GM23338 (cell line): Measurements from ENCODE around the gene ARHGAP4. TPM values are rescaled to one million over a fixed set of nuclear protein-coding genes. Genes with fewer than 3 reads are reported as not detected.

Experiments
- ATAC-seq: fragments of 200-7000 bp; cut with Tn5 transposase; 3 replicates; pipeline ENCODE4 v1.9.1; 2020
- DNase-seq: peaks from one replicate; pipeline ENCODE4 v3.0.0-alpha.2; 2015; ENCODE audit warnings: low spot score
- H2AFZ ChIP-seq: fragments of 200-600 bp; sonication (generic); 2 replicates; pipeline ENCODE4 v1.8.0; 2016; ENCODE audit warnings: antibody characterized with exemption, mild to moderate bottlenecking, moderate library complexity
- H3F3A ChIP-seq: fragments of 200-600 bp; sonication (generic); replicated peaks from 2 replicates; pipeline ENCODE4 v1.8.0; 2017; ENCODE audit warnings: antibody characterized with exemption, mixed run types, low read depth
- H3K27ac ChIP-seq: fragments of 200-600 bp; sonication (generic); 2 replicates; pipeline ENCODE4 v1.6.1; 2016; ENCODE audit warnings: low read depth
- H3K27me3 ChIP-seq: fragments of 200-600 bp; sonication (generic); 2 replicates; pipeline ENCODE4 v1.8.0; 2016; ENCODE audit warnings: mild to moderate bottlenecking, mixed run types, moderate library complexity; ENCODE audit not compliant: insufficient read depth
- H3K36me3 ChIP-seq: fragments of 200-600 bp; sonication (generic); 2 replicates; pipeline ENCODE4 v1.8.0; 2016; ENCODE audit warnings: mild to moderate bottlenecking; ENCODE audit not compliant: insufficient read depth
- H3K4me1 ChIP-seq: fragments of 200-600 bp; sonication (generic); 2 replicates; pipeline ENCODE4 v1.8.0; 2016; ENCODE audit warnings: mild to moderate bottlenecking, moderate library complexity; ENCODE audit not compliant: insufficient read depth
- H3K4me2 ChIP-seq: fragments of 200-600 bp; sonication (generic); 2 replicates; pipeline ENCODE4 v1.7.1; 2017; ENCODE audit warnings: mixed run types
- H3K4me3 ChIP-seq: fragments of 200-600 bp; sonication (generic); 2 replicates; pipeline ENCODE4 v1.6.1; 2016; ENCODE audit warnings: mixed run types
- H3K79me2 ChIP-seq: fragments of 200-600 bp; sonication (generic); replicated peaks from 2 replicates; pipeline ENCODE4 v1.8.0; 2017; ENCODE audit warnings: mild to moderate bottlenecking; ENCODE audit not compliant: insufficient read depth
- H3K9me2 ChIP-seq: fragments of 200-600 bp; sonication (generic); 2 replicates; pipeline ENCODE4 v1.8.0; 2017; ENCODE audit not compliant: insufficient read depth
- H4K20me1 ChIP-seq: fragments of 200-600 bp; sonication (generic); replicated peaks from 2 replicates; pipeline ENCODE4 v1.8.0; 2017; ENCODE audit warnings: mild to moderate bottlenecking; ENCODE audit not compliant: insufficient read depth
- H3K27ac Mint-ChIP-seq: 2 replicates; pipeline ENCODE4 v1.8.0; 2020; ENCODE audit warnings: inconsistent platforms, mild to moderate bottlenecking, moderate library complexity, mixed read lengths
- H3K27me3 Mint-ChIP-seq: 3 replicates; pipeline ENCODE4 v1.8.0; 2022; ENCODE audit warnings: low read depth, mild to moderate bottlenecking, moderate library complexity, mixed read lengths, inconsistent platforms; ENCODE audit not compliant: insufficient read depth, poor library complexity
- H3K36me3 Mint-ChIP-seq: 3 replicates; pipeline ENCODE4 v1.8.0; 2021; ENCODE audit warnings: low read depth, mild to moderate bottlenecking, inconsistent platforms, moderate library complexity, mixed read lengths
- H3K4me1 Mint-ChIP-seq: 3 replicates; pipeline ENCODE4 v1.8.0; 2020; ENCODE audit warnings: mild to moderate bottlenecking, inconsistent platforms, mixed read lengths
- H3K4me3 Mint-ChIP-seq: 3 replicates; pipeline ENCODE4 v1.8.0; 2021; ENCODE audit warnings: moderate library complexity, mild to moderate bottlenecking, inconsistent platforms, mixed read lengths
- H3K9me3 Mint-ChIP-seq: 3 replicates; pipeline ENCODE4 v1.8.0; 2020; ENCODE audit warnings: moderate library complexity, mild to moderate bottlenecking, inconsistent platforms, mixed read lengths
- CREB1 ChIP-seq: fragments of 250-450 bp; sonication (Bioruptor Pico); IDR thresholded peaks from 2 replicates; pipeline ENCODE4 v1.5.0; 2020; ENCODE audit warnings: low read depth, mild to moderate bottlenecking, moderate library complexity
- CTCF ChIP-seq, 2 experiments: fragments of 200-600 bp in 1 of 2; sonication (generic) in 1 of 2; conservative IDR thresholded peaks; 2 replicates each; pipeline versions ENCODE4 v1.5.1 to v1.6.1; 2016 to 2017; ENCODE audit warnings: antibody characterized with exemption in 2 of 2, low read depth in 2 of 2, mild to moderate bottlenecking in 2 of 2, moderate library complexity in 1 of 2
- POLR2AphosphoS5 ChIP-seq: IDR thresholded peaks from 2 replicates; pipeline ENCODE4 v1.6.1; 2016; ENCODE audit warnings: antibody characterized with exemption, low read depth
- REST ChIP-seq: IDR thresholded peaks from one replicate; pipeline ENCODE4 v1.6.1; 2018; ENCODE audit warnings: antibody characterized with exemption; ENCODE audit not compliant: unreplicated experiment
- STAT1 ChIP-seq: IDR thresholded peaks from one replicate; pipeline ENCODE4 v1.6.1; 2016; ENCODE audit warnings: antibody characterized with exemption; ENCODE audit not compliant: unreplicated experiment
- ZNF114 ChIP-seq: fragments of 250-450 bp; sonication (Bioruptor Pico); IDR thresholded peaks from 2 replicates; pipeline ENCODE4 v1.5.0; 2020; ENCODE audit warnings: mild to moderate bottlenecking, moderate library complexity
- polyA plus RNA-seq: library from polyadenylated mRNA; unstranded; fragments of >200 nt; fragmentation: Nextera tagmentation; extraction: Ambion mirVana; gene quantifications from 2 replicates; pipeline ENCODE4 v1.2.1, GENCODE V29; 2016
- total RNA-seq: library from RNA; depleted of rRNA; stranded (reverse); fragments of >200 nt; shearing (Covaris generic); gene quantifications from 2 replicates; pipeline ENCODE4 v1.2.3, GENCODE V29; 2014

ARHGAP4 gene
- total and polyA plus RNA-seq, 2 experiments from 2014 or later, result 21.5 to 59.5 TPM

DNA sequence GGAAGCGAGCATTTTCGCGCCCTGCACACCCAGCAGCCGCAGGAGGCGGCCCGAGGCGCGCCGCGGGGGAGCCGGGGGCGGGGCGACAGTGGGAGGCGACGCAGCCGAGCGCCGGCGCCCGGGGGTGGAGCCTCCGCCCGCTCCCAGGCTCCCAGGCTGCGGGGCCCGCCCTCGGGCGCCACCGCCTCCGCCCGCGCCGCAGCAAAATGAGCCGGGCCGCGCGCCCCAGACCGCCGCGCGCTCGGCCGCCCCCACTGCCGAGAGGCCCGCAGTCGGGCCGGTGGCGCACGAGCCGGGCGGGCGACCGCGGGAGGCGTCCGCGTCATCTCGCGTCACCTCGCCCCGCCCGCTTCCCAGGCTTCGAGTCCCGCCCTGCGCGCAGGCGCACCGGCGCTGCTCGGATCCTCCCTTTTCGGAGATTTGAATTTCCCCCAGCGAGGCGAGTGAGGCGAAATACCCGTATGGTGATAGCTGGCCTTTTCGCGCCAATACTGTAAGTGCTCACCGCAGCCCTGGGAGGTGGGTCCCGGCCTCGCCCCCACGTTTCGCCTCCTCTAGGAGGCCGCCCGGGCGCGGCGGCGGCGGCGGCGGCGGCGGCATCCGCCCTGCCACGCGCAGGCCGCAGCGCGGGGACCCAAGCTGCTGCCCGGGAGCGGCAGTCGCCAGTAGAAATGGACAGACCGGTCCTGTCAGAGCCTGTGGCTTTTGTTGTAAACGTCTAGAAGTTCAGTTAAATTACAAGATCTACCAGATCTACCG, 46.5 kb upstream of the ARHGAP4 start, which contains the start of gene TMEM187:
Gene TMEM187, plus strand, starts transcription at position 387 of the 759 bp plus-strand sequence. CDS start 9,309 bp downstream, outside the sequence.
- no peaks in the 10 kb centered on the region for H3K9me2 ChIP-seq
- peak within 1 kb of the TSS; percentile 88 for H3K4me2 ChIP-seq
- peaks cover 12% of the 10 kb centered on the region for H3K4me1 ChIP-seq
- H3K4me3 ChIP-seq, result peak within 1 kb of the TSS; percentile 85
- peak within 1 kb of the TSS; percentile 99 for H3K27ac ChIP-seq
- DNase-seq (peak; percentile 89), ATAC-seq (peak; percentile 25)
- Mint-ChIP-seq H3K9me3 (no peaks in the 10 kb centered on the region; the same call in 2 of the 3 replicates), H3K4me3 (peak within 1 kb of the TSS; percentile 100), H3K4me1 (peaks cover 24% of the 10 kb centered on the region), H3K27ac (peak within 1 kb of the TSS; percentile 100), H3K36me3 (peaks cover 12% of the 10 kb centered on the region), H3K27me3 (peaks cover 3% of the 10 kb centered on the region)
- 0 out of 2 replicates have a peak, but pooled peaks cover 4% of the 10 kb centered on the region for H3F3A ChIP-seq
- peaks cover 11% of the 10 kb centered on the region; the same call in 1 of the 2 replicates for H4K20me1 ChIP-seq
- no peak within 1 kb of the TSS for H2AFZ ChIP-seq
- H3K79me2 ChIP-seq, result peaks cover 30% of the 10 kb centered on the region
- no peaks in the 10 kb centered on the region for H3K27me3 ChIP-seq
- H3K36me3 ChIP-seq, result no peaks in the 10 kb centered on the region
- TF ChIP-seq CREB1 (CRISPR knock-in tag) (peak; percentile 87), POLR2AphosphoS5 (no peak; the same call in 1 of the 2 replicates), STAT1 (no peak), REST (no peak)

DNA sequence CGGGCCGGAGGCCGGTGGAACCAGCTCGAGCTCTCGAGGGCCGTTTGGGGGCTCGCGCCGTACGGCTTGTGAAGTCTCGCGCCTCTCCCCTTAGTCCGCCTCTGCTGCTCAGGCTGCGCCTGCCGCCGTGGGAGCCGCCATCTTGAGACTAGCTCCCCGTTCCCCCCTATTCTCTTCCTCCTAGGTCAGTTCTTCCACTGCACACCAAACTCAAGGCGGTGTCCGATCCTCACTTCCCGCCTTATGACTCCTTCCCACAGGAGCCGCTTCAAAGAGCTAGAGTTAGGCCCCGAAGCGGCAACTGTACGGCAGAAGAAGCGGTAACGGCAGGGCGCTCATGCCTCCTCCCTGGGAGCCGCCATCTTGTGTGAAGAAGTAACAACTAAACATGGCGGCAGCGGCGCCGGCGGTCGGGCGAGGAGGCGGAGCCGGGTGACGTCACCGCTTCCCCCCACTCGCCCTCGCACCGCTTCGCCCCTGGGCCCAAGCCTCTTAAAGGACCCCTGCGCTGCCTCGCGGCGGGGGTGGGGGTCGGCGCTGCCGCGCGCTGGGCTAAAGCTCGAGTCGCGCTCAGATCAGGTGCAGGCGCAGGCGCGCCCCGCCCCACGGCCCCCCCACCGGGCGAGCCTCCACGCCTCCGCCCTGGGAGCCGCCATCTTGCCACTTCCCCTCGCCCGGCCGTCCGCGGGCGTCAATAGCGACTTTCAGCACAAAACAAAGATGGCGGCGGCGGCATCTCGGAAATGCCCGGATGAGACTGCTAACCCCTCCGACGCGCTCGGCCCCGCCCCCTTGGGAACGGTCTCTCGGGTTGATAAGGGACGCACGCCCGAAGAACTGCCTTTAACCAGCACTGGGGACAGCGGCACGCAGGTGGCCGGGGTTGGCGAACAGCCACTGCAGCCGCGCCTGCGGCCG, 45.6 kb upstream of the ARHGAP4 start, which contains the start of gene HCFC1:
Gene HCFC1, minus strand, starts transcription at position 369 of the 918 bp plus-strand sequence. CDS start 978 bp downstream, outside the sequence.
- Histone ChIP-seq H3K4me3 (peak within 1 kb of the TSS; percentile 85), H3K4me1 (peaks cover 12% of the 10 kb centered on the region), H3K36me3 (no peaks in the 10 kb centered on the region), H3K4me2 (peak within 1 kb of the TSS; percentile 78), H3K27me3 (no peaks in the 10 kb centered on the region), H3F3A (0 out of 2 replicates have a peak, but pooled peaks cover 4% of the 10 kb centered on the region), H3K79me2 (peaks cover 38% of the 10 kb centered on the region), H4K20me1 (peaks cover 17% of the 10 kb centered on the region), H3K27ac (peak within 1 kb of the TSS; percentile 99), H2AFZ (no peak within 1 kb of the TSS), H3K9me2 (no peaks in the 10 kb centered on the region)
- H3K4me1 Mint-ChIP-seq, result peaks cover 29% of the 10 kb centered on the region
- DNase-seq, result peak; percentile 86
- peaks cover 4% of the 10 kb centered on the region for H3K27me3 Mint-ChIP-seq
- no peaks in the 10 kb centered on the region; the same call in 2 of the 3 replicates for H3K9me3 Mint-ChIP-seq
- H3K27ac Mint-ChIP-seq, result peak within 1 kb of the TSS; percentile 100
- ATAC-seq, result peak; percentile 29
- no peak for TF ChIP-seq CTCF (conservative IDR thresholded peaks at IDR 0.05; ENCODE audit: low read depth in 2 of 2)
- TF ChIP-seq ZNF114, result no peak
- peak; percentile 95 for TF ChIP-seq CREB1 (CRISPR knock-in tag)
- H3K36me3 Mint-ChIP-seq, result peaks cover 15% of the 10 kb centered on the region
- peak within 1 kb of the TSS; percentile 100 for H3K4me3 Mint-ChIP-seq
